NCI-H146 (cell line): ENCODE results near the gene ATP2A1.
"Not testable (repeated sequence)": the region's sequence is repeated elsewhere in the genome, so short reads cannot be mapped to it uniquely, and the experiment has no call there.

Experiments used
- DNase-seq: peaks from one replicate; lab custom pipeline; 2025; lab: John Stamatoyannopoulos, UW

Gene ATP2A1

DNA sequence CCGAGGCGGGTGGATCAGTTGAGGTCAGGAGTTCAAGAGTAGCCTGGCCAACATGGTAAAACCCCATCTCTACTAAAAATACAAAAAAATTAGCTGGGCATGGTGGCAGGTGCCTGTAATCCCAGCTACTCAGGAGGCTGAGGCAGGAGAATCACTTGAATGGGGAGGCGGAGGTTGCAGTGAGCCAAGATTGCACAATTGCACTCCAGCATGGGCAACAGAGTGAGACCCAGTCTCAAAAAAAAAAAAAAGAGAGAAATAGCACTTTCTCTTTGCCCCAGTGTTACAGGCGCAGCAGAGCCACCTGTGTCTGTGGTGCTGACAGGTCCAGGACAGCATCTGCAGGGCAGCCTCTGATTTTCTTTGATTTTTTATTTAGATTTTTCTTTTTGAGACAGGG lies 3.3 kb downstream of the ATP2A1 start:
- DNase-seq, result not testable (repeated sequence)

DNA sequence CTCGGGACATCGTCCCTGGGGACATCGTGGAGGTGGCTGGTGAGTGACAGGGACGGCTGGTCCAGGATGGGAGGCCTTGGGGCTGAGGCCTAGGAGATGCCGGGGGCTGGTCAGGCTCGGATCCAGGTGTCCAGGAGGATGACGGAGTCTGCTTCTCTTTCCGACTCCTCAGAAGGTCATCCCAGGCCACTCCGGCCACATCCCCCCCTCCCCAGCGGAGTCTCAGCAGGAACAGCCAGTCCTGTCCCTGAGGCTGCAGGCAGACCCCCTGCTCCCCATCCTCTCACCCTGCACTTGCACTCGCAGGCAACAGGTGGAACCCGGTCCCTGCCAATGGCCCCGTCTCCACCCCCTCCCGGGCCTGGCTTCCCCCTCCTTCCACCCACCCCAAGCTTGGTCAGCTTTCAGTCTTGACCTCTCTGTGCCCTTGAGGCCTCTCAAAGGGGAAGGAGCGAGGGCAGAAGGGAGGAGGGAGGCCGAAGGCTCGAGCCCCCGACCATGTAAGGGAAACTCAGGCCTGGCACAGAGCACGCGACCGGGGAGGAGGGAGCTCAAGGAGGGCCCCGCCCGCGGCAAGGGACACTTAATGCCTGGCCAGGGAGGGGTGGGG lies 4.4 kb downstream of the ATP2A1 start:
- no peak for DNase-seq

DNA sequence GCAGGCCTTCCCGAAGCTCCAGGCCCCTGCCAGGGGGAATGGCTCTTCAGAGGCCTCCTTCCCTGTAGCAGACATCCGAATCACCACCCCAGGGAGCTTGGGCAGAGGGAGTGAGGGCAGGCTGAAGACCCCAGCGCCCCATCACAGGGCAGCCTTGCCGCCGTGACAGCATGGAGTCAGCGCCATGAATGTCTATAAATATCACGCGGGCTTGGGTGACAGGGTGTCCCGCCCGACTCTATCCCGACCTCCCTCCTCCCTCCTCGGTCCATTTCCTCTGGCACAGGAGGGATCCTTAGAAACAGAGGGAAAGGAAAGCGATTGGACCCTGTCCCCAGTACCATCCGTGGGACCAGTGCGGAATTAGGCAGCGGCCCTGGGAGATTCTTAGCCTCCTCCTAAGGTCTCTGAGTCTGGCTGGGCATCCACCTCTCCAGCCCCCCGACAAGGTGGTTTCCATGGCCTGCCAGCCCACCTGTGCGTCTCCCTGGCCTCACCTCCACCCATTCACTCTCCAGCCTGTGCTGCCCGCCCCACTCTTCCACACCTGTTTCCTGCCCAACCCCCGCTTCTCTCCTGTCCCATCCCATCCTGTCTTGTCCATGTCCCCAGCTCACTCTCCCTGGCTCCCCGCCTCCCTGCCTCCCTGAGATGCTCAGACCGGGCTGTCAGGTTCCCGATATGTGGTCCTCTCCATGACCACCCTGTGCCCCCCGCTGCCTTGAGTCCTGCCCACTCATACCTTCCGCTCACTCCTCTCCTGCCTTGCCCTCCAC lies 5.1 kb downstream of the ATP2A1 start:
- DNase-seq, result no peak

DNA sequence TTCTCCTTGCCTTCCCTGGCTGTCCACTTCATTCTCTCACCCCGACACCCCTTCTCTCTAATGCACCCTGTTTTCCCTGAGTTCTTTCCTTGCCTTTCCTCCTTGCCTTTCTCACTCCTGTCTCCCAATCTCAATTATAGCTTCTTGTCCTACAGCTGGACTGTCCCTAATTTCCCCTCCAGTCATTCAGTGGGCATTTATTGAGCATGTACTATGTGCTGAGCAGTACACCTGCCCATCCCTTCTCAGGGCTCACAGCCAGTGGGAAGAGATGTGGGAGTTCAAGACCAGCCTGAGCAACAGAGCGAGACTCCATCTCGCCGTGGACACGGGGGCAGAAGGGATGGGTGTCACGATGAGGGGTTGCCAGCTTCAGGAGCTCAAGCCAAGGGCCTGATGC lies 5.8 kb downstream of the ATP2A1 start:
- DNase-seq, result no peak

DNA sequence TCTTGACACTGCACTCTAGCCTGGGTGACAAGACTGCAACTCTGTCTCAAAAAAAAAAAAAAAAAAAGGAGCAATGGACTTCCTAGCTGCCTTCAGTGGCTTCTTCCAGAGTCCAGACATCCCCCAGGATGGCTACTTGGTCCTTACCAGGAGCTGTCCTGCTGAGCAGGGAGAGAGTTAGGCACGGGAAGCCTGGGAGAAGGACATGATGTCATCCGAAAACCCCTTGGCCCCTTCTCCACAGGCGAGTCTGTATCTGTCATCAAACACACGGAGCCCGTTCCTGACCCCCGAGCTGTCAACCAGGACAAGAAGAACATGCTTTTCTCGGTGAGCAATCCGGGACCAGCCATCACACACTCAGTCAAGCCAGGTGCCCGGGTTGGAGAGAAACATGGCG lies 8.7 kb downstream of the ATP2A1 start:
- no peak for DNase-seq

DNA sequence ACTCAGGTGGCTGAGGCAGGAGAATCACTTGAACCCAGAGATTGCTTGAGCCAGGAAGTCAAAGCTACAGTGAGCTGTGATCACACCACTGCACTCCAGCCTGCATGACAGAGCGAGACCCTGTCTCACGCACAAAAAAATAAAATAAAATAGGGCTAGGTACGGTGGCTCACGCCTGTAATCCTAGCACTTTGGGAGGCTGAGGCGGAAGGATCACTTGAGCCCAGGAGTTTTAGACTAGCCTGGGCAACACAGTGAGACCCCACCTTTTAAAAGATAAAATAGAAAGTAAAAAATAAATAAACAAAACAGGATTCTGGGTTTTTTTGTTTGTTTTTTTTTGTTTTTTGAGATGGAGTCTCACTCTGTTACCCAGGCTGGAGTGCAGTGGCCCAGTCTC lies 12.1 kb downstream of the ATP2A1 start:
- not testable (repeated sequence) for DNase-seq

DNA sequence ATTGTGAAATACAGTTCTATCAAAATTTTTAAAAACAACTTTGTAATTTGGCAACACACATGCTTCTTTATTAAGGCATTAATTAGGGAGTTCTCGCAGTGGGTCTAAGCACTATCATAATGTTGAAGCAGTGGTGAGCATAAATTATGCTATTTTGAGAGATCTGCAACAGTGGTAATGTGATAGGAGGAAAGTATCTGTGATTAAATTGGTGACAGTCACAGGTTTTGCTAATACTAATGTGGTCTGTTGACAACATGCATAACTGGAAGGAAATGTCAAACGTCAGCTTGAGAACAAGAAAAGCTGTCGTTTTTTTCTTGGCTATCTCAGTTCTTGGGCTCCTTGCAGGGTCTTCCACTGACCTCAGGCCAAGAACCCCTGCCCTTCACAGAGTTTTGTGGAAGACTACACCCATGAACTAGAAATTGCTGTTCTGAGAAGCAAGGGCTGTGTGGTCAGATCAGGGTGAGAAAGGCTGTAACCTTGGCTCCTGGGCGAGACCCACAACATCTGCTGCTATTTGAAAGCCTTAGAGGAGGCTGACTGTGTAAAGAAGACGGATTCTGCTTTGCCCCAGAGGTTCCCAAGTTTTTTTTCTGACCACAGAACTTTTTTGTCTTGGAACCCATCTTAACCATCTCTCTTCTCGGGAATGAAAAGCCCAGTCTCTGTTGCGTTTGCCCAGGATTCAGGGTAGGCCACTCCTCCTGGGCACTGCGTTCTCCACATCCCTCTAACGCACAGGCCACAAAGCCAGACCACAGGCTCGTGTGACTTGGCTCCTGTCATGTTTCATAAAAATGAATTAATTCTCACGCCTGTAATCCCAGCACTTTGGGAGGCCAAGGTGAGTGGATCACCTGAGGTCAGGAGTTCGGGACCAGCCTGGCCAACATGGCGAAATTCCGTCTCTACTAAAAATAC lies 13.9 kb downstream of the ATP2A1 start:
- no peak for DNase-seq

DNA sequence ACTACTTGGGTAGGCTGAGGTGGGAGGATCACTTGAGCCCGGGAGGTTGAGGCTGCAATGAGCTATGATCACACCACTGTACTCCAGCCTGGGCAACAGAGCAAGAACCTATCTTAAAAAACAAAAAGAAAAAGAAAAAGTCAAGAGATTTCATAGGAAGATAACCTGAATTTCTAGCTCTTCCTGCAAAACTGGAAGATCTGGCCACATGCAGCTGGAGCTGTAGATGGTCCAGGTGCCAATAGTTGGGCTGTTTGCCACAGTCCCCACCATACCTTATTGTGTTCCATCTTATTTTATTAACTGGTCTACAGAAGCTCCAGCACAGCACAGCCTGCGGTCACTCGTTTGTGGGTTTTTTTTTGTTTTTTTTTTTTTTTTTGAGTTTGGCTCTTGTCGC lies 15.0 kb downstream of the ATP2A1 start:
- DNase-seq, result no peak

DNA sequence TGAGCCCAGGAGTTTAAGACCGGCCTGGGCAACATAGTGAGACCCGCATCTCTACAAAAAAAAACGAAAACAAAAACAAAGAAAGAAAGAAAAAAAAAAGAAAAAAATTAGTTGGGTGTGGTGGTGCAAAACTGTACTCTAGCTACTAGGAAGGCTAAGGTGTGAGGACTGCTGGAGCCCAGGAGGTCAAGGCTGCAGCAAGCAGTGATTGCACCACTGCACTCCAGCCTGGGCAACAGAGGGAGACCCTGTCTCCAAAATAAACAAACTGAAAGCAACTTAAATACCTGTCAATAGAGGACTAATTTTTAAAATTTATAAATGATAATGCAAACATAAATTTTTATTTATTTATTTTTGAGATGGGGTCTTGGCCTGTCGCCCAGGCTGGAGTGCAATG lies 17.3 kb downstream of the ATP2A1 start:
- DNase-seq, result no peak

DNA sequence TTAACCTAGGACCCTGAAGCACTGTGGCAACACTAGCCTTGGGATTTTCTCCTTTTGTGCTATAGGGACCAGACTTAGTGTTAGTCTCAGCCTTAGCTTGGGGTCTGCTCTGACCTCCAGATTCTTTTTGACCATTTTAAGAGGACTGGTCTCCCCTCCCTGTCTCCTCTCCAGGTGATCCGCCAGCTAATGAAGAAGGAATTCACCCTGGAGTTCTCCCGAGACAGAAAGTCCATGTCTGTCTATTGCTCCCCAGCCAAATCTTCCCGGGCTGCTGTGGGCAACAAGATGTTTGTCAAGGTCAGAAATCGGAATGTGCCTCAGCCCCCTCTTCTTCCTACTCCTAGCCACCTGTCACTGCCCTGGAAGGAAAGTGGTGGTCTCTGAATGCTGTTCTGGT lies 19.5 kb downstream of the ATP2A1 start:
- DNase-seq, result no peak

DNA sequence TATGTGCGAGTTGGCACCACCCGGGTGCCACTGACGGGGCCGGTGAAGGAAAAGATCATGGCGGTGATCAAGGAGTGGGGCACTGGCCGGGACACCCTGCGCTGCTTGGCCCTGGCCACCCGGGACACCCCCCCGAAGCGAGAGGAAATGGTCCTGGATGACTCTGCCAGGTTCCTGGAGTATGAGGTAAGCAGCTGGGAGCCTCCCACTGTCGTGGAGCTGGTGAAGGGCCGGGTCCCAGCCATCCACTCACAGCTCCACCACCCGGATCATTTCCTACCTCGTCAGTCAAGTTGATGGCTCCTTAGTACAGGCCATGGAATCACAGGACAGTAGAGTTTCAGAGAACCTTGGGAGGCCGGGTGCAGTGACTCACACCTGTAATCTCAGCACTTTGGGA lies 20.0 kb downstream of the ATP2A1 start:
- DNase-seq, result no peak

DNA sequence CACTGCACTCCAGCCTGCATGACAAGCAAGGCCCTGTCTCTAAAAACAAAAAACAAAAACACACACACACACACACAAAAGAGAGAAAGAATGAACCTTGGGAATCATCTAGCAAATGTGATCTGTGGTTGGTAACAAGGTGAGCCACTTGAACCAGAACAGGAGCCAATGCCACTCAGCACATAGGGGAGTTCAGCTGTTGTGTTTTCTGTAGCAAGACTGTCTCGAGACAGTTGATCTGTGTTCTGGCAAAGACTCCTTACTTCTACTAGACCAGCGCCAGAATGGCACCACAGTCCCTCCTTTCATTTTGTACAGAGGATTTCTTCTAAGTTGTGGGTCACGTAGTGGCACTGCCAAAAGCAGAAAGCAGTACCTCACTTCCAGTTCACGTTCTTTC lies 20.7 kb downstream of the ATP2A1 start:
- no peak for DNase-seq

DNA sequence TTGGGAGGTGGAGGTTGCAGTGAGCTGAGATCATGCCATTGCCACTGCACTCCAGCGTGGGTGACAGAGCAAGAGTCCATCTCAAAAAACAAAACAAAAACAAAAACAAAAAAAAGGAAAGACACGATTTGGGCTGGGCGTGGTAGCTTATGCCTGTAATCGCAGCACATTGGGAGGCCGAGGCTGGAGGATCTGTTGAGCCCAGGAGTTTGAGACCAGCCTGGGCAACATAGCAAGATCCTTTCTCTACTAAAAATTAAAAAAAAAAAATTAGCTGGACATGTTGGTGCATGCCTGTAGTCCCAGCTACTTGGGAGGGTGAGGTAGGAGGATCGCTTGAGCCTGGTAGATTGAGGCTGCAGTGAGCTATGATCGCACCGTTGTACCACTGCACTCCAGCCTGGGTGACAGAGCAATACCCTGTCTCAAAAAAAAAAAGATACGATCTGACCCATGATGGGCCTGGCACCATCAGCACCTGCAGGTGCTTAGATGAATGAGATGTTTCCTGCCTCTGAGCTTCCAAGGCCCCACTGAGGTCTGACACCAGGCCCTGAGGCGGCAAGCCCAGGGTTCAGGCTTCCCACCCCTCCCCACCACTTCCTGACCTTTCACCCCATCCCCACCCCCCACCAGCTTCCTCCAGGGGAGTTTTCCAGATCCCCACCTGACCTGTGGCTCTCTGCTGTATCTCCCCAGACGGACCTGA lies 21.7 kb downstream of the ATP2A1 start:
- no peak for DNase-seq

DNA sequence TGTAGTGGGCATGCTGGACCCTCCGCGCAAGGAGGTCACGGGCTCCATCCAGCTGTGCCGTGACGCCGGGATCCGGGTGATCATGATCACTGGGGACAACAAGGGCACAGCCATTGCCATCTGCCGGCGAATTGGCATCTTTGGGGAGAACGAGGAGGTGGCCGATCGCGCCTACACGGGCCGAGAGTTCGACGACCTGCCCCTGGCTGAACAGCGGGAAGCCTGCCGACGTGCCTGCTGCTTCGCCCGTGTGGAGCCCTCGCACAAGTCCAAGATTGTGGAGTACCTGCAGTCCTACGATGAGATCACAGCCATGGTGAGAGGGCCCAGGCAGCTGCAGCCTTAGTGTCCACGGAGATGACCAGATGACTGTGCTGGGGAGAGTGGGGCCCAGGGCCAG lies 22.3 kb downstream of the ATP2A1 start:
- DNase-seq, result no peak

DNA sequence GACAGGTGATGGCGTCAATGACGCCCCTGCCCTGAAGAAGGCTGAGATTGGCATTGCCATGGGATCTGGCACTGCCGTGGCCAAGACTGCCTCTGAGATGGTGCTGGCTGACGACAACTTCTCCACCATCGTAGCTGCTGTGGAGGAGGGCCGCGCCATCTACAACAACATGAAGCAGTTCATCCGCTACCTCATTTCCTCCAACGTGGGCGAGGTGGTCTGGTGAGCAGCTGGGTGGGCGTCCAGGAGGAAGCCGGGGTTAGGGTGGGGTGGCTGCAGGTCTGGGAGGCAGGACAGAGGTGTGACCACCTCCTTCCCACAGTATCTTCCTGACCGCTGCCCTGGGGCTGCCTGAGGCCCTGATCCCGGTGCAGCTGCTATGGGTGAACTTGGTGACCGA lies 23.6 kb downstream of the ATP2A1 start:
- no peak for DNase-seq

DNA sequence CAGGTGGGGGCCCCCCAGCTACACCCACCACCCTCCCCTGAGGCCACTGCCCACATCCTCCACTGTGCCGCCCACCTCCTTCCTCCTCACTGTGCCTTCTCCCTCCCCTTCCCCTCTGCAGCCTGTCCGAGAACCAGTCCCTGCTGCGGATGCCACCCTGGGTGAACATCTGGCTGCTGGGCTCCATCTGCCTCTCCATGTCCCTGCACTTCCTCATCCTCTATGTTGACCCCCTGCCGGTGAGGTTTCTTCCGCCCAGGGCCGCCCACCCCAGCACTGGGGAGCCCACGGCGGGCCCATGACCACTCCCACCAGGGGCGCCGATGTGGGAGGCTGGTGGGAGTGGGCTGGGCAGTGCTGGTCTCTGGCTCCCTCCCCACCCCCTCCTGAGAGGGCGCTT lies 24.6 kb downstream of the ATP2A1 start:
- DNase-seq, result no peak

DNA sequence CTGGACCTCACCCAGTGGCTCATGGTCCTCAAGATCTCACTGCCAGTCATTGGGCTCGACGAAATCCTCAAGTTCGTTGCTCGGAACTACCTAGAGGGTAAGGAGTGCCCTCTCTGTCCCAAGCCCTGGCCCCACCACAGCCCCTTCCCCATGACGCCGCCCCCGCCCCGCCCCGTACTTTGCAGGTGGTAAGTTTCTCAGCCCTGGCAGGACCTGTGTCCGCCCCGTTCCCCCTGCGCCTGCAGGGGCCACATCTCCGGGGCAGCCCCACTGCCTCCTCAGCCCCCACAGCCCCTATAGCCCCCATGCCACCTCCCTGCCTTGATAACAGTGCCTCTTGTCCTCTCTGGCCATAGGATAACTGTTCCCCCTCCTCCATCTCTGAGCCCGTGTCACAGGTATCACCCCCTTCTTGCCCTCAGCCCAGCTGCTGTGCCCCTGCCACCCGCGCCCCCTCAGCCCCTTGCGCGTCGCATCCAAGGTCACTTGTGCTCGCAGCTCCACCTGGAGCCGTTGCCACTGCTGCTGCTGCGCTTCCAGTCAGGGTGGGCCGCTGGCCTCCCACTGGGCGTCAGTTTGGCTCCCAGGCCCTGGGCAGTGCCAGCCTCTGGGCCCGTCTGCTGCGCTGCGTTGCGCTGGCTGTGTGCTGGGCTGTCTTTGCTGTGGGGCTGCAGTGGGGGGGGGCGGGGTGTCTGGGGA lies 25.2 kb downstream of the ATP2A1 start:
- no peak for DNase-seq

DNA sequence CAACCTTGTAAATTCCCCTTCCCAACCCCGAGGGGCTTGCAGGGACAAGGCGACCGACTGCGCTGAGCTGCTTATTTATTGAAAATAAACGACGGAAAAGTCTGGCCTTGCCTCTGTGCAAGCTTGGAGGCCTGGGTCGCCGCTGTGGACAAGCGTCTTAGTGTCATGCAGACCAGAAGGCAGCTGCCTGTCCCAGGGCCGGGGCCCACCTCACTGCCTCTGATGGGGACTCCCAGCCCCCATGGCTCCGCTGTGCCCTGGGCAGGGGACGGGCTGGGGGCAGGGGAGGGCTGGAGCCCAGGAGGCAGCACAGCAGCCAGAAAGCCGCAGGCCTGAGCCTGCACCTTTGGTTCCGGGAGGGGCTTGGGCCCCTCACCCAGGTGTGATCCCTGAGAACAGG lies 26.1 kb downstream of the ATP2A1 start:
- no peak for DNase-seq

DNA sequence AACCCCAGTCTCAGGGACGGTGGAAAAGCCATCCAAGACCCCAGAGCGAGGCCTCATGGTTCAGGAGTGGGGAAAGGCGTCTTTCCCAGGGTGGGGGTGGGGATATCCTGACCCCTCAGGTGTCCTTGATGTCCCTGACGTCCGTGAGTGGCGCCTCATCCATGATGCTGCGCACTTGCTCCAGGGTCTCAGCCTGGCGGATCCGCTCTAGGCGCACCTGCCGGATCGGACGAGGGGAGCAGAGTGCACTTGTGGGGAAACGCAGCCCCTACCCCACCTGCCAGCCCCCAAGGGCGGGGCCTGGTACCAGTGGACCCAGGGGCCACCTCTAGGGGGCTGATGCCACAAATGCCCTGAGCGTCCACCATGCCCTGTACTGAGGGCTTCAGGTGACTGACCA lies 26.5 kb downstream of the ATP2A1 start:
- DNase-seq, result no peak

DNA sequence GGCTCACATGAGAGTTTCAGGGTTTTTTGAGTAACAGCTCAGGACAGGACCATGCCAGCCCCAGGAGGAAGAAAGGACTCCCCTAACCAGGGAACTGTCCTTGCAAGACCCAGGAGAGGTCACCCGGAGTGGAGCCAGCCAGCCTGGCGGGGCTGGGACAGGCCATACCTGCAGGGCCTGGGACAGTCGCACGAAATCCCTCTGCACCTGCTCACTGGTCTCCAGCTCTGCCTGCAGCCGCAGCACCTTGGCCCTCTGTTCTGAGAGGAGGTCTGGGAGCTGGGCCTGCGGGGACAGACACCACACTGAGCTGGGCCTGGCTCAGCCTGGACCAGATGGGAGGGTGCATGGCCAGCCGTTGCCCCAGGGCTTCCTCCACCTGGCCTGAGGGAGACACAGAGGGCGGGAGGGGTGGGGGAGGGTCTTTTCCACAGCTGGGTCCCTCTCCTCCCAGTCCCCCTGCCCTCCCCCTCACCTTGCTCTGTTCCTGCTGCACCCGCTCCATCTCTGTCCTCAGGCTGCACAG lies 27.0 kb downstream of the ATP2A1 start:
- no peak for DNase-seq

DNA sequence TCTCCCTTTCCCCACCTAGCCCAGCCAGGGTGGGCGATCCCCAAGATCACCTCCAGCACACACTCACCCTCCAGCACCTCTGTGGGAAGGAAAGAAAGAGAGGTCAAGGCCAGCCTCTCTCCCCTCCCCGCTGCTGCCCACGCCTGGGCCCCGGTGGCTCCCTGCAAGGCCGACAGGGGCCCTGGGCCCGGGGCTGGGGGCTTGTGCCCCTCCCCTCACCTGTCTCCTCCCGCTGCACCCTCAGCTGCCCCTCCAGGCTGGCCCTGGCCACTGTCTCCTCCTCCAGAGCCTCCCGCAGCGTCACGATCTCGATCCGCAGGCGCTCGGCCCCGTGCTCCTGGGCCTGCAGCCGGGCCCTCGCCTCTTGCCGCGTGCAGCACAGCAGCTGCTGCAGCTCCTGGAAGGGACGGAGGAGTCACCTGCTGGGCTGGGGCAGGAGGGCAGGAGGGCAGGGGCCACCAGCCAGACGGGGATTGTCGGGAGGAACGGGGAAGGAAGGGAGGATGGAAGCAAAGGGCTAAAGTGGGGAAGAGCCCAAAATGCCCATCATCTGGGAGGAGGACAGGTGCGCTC lies 27.6 kb downstream of the ATP2A1 start:
- DNase-seq, result no peak
